ENCODE data around the gene KRT38.

GRCh38 chr17:41451154-41451728 is 10.5 kb upstream of the KRT38 start:
- TF ChIP-seq CTCF (IDR thresholded peaks at IDR 0.05) (no peak), POLR2A (IDR thresholded peaks at IDR 0.05) (no peak), EP300 (IDR thresholded peaks at IDR 0.05) (no peak)

Measured in ovary (tissue), 3 donors.